Gastroesophageal sphincter (tissue), 4 donors: Measurements from ENCODE around the gene KLHL8. TPM values are rescaled to one million over a fixed set of nuclear protein-coding genes. Genes with fewer than 3 reads are reported as not detected.
A peak's percentile ranks its signal among the peaks of the same experiment; 100 is the strongest.

Experiments used
- ATAC-seq: fragments of 150-250 bp; one replicate; pipeline ENCODE4 v1.9.1; 2016; ENCODE audit warnings: mild to moderate bottlenecking, moderate library complexity
- H3K27ac ChIP-seq, 4 donors: fragments of 200-600 bp; sonication (generic) in 3 of 4; 1 replicate in 3 of 4; 2 replicates in 1 of 4; pipeline ENCODE4 v1.5.1; 2016 to 2019
- H3K27me3 ChIP-seq: fragments of 200-600 bp; sonication (generic); one replicate; pipeline ENCODE4 v1.5.1; 2019
- H3K36me3 ChIP-seq, 2 donors: fragments of 200-600 bp; sonication (generic); one replicate each; pipeline ENCODE4 v1.5.1; 2019; ENCODE audit warnings: control low read depth in 1 of 2
- H3K4me1 ChIP-seq, 3 donors: fragments of 200-600 bp; sonication (generic); 1 replicate in 2 of 3; 2 replicates in 1 of 3; pipeline ENCODE4 v1.5.1; 2016 to 2019; ENCODE audit warnings: control low read depth in 2 of 3
- H3K4me3 ChIP-seq, 2 donors: fragments of 200-600 bp; sonication (generic); one replicate each; pipeline ENCODE4 v1.5.1; 2019; ENCODE audit warnings: mild to moderate bottlenecking in 1 of 2, moderate library complexity in 1 of 2
- H3K9me3 ChIP-seq, 3 donors: fragments of 200-600 bp; sonication (generic); one replicate each; pipeline ENCODE4 v1.5.1; 2017 to 2019; ENCODE audit warnings: control low read depth in 2 of 3
- EP300 ChIP-seq: sonication (generic); formaldehyde crosslinking; IDR thresholded peaks from one replicate; pipeline ENCODE4 v1.6.1; 2017; ENCODE audit warnings: antibody characterized with exemption, mild to moderate bottlenecking
- POLR2A ChIP-seq, 2 donors: fragments of 450-650 bp; IDR thresholded peaks; one replicate each; pipeline ENCODE4 v1.6.1; 2017; ENCODE audit warnings: antibody characterized with exemption in 2 of 2, mild to moderate bottlenecking in 2 of 2, moderate library complexity in 1 of 2
- POLR2AphosphoS5 ChIP-seq: sonication (generic); formaldehyde crosslinking; IDR thresholded peaks from one replicate; pipeline ENCODE4 v1.6.1; 2017; ENCODE audit warnings: antibody characterized with exemption
- WGBS, 2 donors: methylation state at CpG; one replicate each; pipeline ENCODE4 v1.1.5; 2018; ENCODE audit warnings: low coverage in 1 of 2; 5-methylcytosine and 5-hydroxymethylcytosine counted together
- total RNA-seq, 4 donors: library from RNA; depleted of rRNA; stranded (reverse); fragments of >200 nt; gene quantifications; one replicate each; pipeline ENCODE4 v1.1.0, GENCODE V29; 2016
- TF ChIP-seq, protein P1 (sequence below), 4 experiments: fragments of 200-600 bp in 2 of 4; fragments of 450-650 bp in 2 of 4; sonication (generic) in 1 of 4; IDR thresholded peaks; one replicate each; pipeline ENCODE4 v1.5.1; 2017 to 2019; ENCODE audit warnings: antibody characterized with exemption in 4 of 4, mild to moderate bottlenecking in 2 of 4, moderate library complexity in 2 of 4

The KLHL8 gene
- total RNA-seq, 4 donors from 2014 or later, result 9.1 to 17.6 (median 13.0) TPM

DNA sequence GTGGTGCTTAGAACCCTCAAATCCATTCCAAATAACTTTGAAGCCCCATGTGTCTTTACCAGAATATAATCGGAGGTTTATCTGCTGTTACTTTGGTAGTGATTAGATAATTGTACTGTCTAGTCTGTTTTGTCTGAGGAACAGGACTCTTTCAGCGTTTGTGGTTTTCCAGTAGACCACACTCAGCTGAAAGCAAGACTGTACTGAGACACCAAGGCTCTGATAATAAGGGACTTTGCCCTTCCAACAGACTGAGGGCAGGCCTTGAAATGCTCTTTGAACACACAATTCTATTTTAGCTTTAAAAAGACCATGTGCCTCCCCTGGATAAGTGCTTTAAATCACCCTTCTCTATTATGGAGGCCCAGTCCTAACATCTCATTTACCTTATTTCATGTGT is 76.1 kb downstream of the KLHL8 start:
- Histone ChIP-seq H3K27me3 (no peaks in the 10 kb centered on the region), H3K27ac (no peak overlapping the region), H3K36me3 (peaks cover 3 to 53% of the 10 kb centered on the region in 2 donors), H3K4me3 (no peak overlapping the region), H3K4me1 (no peaks in the 10 kb centered on the region), H3K9me3 (no peaks in the 10 kb centered on the region)
- no peak for ATAC-seq
- TF ChIP-seq, protein P1, sequence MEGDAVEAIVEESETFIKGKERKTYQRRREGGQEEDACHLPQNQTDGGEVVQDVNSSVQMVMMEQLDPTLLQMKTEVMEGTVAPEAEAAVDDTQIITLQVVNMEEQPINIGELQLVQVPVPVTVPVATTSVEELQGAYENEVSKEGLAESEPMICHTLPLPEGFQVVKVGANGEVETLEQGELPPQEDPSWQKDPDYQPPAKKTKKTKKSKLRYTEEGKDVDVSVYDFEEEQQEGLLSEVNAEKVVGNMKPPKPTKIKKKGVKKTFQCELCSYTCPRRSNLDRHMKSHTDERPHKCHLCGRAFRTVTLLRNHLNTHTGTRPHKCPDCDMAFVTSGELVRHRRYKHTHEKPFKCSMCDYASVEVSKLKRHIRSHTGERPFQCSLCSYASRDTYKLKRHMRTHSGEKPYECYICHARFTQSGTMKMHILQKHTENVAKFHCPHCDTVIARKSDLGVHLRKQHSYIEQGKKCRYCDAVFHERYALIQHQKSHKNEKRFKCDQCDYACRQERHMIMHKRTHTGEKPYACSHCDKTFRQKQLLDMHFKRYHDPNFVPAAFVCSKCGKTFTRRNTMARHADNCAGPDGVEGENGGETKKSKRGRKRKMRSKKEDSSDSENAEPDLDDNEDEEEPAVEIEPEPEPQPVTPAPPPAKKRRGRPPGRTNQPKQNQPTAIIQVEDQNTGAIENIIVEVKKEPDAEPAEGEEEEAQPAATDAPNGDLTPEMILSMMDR (IDR thresholded peaks at IDR 0.05), result no peak
- no peak for TF ChIP-seq EP300
- no peak for TF ChIP-seq POLR2AphosphoS5
- TF ChIP-seq POLR2A (IDR thresholded peaks at IDR 0.05), result no peak
- 59 to 83% methylated on average over 2 of the region's 2 CpGs for WGBS, 2 donors

DNA sequence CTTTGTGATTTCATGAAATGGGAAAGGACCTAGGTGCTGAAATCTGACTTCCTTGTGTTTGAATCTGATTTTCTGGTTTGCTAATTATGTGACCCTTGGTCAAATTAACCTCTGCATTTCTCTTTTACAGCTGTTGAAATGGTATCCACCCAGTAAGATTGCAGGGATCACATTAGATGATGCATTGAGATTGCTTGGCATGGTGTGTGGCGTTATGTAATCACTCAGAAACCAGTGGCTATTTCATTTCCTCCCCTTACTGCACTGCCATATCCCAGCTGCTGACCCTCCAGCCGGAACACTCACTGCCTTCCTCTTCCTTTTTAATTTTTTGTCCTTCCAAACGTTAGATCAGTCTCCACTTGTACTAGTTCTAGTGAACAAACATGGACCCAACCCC is 79.0 kb downstream of the KLHL8 start:
- Histone ChIP-seq H3K27me3 (no peaks in the 10 kb centered on the region), H3K27ac (no peak overlapping the region), H3K9me3 (no peaks in the 10 kb centered on the region), H3K4me3 (no peak overlapping the region), H3K36me3 (peaks cover 3 to 81% of the 10 kb centered on the region in 2 donors), H3K4me1 (no peaks in the 10 kb centered on the region)
- WGBS, 2 donors, result 41 to 66% methylated on average over 3 of the region's 3 CpGs
- TF ChIP-seq EP300 (no peak), POLR2AphosphoS5 (no peak), POLR2A (IDR thresholded peaks at IDR 0.05) (no peak)
- TF ChIP-seq, protein P1 (IDR thresholded peaks at IDR 0.05), result no peak
- peak; percentile 58 for ATAC-seq

DNA sequence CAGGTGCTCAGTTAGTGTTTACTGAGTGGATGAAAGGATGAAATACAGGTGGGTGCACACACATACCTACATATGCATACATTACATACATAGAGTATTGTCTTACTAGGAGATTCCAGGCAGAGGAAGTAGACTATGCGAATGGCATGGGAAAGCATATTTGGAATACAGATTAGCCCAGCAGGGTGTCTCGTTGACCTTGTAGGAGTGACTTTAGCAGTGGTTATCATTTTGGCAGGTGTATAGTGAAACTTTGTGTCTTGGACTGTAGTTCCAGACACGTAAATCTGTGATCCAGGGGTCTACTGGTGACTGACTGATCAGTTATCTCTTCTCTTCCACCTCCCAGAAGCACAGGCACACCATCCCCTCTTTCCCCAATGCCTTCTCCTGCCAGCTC is 86.3 kb downstream of the KLHL8 start:
- Histone ChIP-seq H3K4me3 (no peak overlapping the region), H3K4me1 (no peaks in the 10 kb centered on the region), H3K9me3 (no peaks in the 10 kb centered on the region), H3K27me3 (no peaks in the 10 kb centered on the region), H3K36me3 (peaks cover 0 to 98% of the 10 kb centered on the region in 2 donors), H3K27ac (no peak overlapping the region)
- ATAC-seq, result no peak
- TF ChIP-seq POLR2A (IDR thresholded peaks at IDR 0.05) (no peak), EP300 (no peak), POLR2AphosphoS5 (no peak)
- TF ChIP-seq, protein P1 (IDR thresholded peaks at IDR 0.05), result no peak
- 57 to 100% methylated on average over 3 of the region's 3 CpGs for WGBS, 2 donors

GRCh38 chr4:87133183-87133582 is 87.2 kb downstream of the KLHL8 start:
- no peaks in the 10 kb centered on the region for H3K27me3 ChIP-seq
- H3K9me3 ChIP-seq, result no peaks in the 10 kb centered on the region
- H3K4me3 ChIP-seq, result no peak overlapping the region
- no peak for TF ChIP-seq EP300
- ATAC-seq, result no peak
- H3K4me1 ChIP-seq, result no peaks in the 10 kb centered on the region
- H3K27ac ChIP-seq, result no peak overlapping the region
- H3K36me3 ChIP-seq, result peaks cover 0 to 100% of the 10 kb centered on the region in 2 donors
- WGBS, 2 donors, result 40 to 68% methylated on average over 2 of the region's 2 CpGs

DNA sequence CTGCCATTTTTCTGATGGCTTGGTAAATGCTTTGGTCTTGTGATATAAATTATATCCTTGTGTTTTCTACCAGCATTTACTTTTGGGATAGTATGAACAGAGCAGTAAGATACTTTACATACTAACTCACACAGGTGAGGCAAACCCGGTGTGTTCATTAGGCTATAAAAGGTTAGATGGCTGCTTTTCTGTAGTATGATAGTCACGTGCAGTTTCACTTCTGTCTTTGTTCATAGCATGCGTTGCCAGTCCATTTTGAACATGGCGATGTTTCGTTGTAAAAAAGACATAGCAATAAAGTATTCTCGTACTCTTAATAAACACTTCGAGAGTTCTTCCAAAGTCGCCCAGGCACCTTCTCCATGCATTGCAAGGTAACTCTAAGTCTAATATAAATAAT is 88.4 kb downstream of the KLHL8 start:
- Histone ChIP-seq H3K27me3 (no peaks in the 10 kb centered on the region), H3K4me3 (no peak overlapping the region), H3K9me3 (no peaks in the 10 kb centered on the region), H3K36me3 (peaks cover 0 to 100% of the 10 kb centered on the region in 2 donors), H3K27ac (no peak overlapping the region), H3K4me1 (no peaks in the 10 kb centered on the region)
- WGBS, 2 donors, result 86 to 92% methylated on average over 8 of the region's 8 CpGs
- ATAC-seq, result no peak
- no peak for TF ChIP-seq EP300
- TF ChIP-seq, protein P1 (IDR thresholded peaks at IDR 0.05), result no peak
- no peak for TF ChIP-seq POLR2AphosphoS5
- TF ChIP-seq POLR2A (IDR thresholded peaks at IDR 0.05), result no peak
